H1 (cell line): ENCODE results near the gene SLC43A3. TPM values are rescaled to one million over a fixed set of nuclear protein-coding genes. Genes with fewer than 3 reads are reported as not detected.

ENCODE experiments used
- CTCF ChIA-PET: fragments of 300-600 bp; sonication (Branson Sonifier 250); formaldehyde crosslinking; loops from one replicate; lab custom pipeline; 2021; ENCODE audit not compliant: partially characterized antibody; lab: Charles Lee
- POLR2A ChIA-PET: fragments of 300-600 bp; sonication (Branson Sonifier 250); formaldehyde crosslinking; loops from one replicate; lab custom pipeline; 2021; ENCODE audit warnings: inconsistent platforms; ENCODE audit not compliant: partially characterized antibody; lab: Charles Lee
- DNase-seq, 2 experiments: peaks; one replicate each; pipeline versions ENCODE4 v3.0.0 to v3.0.0-alpha.2; 2010 to 2022; ENCODE audit warnings: low spot score in 2 of 2, low read depth in 1 of 2, mixed read lengths in 1 of 2
- FAIRE-seq: peaks from 2 replicates; lab custom pipeline; 2011; peaks lifted over from hg19 to GRCh38; lab: Jason Lieb, UNC
- H2AFZ ChIP-seq: 2 replicates; pipeline ENCODE4 v1.8.1; 2012; ENCODE audit warnings: low read length, inconsistent platforms
- H2AK5ac ChIP-seq: 2 replicates; pipeline ENCODE4 v1.6.1; 2013; ENCODE audit warnings: low read depth, low read length
- H2BK120ac ChIP-seq: replicated peaks from 2 replicates; pipeline ENCODE3; 2013; ENCODE audit warnings: low read depth, low read length, inconsistent platforms
- H2BK12ac ChIP-seq: 2 replicates; pipeline ENCODE4 v1.6.1; 2013; ENCODE audit warnings: low read depth, low read length
- H2BK15ac ChIP-seq: 2 replicates; pipeline ENCODE4 v1.6.1; 2013; ENCODE audit warnings: low read length
- H2BK20ac ChIP-seq: 2 replicates; pipeline ENCODE4 v1.6.1; 2013; ENCODE audit warnings: low read length
- H2BK5ac ChIP-seq: 2 replicates; pipeline ENCODE4 v1.6.1; 2013; ENCODE audit warnings: low read depth, low read length
- H3K14ac ChIP-seq: 2 replicates; pipeline ENCODE4 v1.6.1; 2013; ENCODE audit warnings: inconsistent platforms; ENCODE audit not compliant: insufficient read length
- H3K18ac ChIP-seq: 2 replicates; pipeline ENCODE4 v1.6.1; 2013; ENCODE audit warnings: low read length; ENCODE audit errors: extremely low read depth
- H3K23ac ChIP-seq: 2 replicates; pipeline ENCODE4 v1.6.1; 2013; ENCODE audit warnings: inconsistent platforms; ENCODE audit not compliant: insufficient read length
- H3K23me2 ChIP-seq: 2 replicates; pipeline ENCODE4 v1.6.1; 2013; ENCODE audit warnings: low read depth, low read length
- H3K27ac ChIP-seq: 2 replicates; pipeline ENCODE4 v1.6.1; 2011; ENCODE audit warnings: low read depth, low read length, inconsistent platforms
- H3K27me3 ChIP-seq, 4 experiments: replicated peaks in 1 of 4; 1 replicate in 1 of 4; 2 replicates in 3 of 4; pipeline versions ENCODE4 v1.6.1 to v1.8.1; 2011 to 2013; ENCODE audit warnings: low read length in 3 of 4, mild to moderate bottlenecking in 3 of 4, inconsistent platforms in 2 of 4, mixed read lengths in 2 of 4, moderate library complexity in 1 of 4; ENCODE audit not compliant: control insufficient read depth in 3 of 4, insufficient read depth in 3 of 4; ENCODE audit errors: extremely low read depth in 1 of 4
- H3K36me3 ChIP-seq, 4 experiments: 2 replicates each; pipeline versions ENCODE4 v1.6.1 to v1.8.1; 2011 to 2013; ENCODE audit warnings: mild to moderate bottlenecking in 4 of 4, low read length in 3 of 4, moderate library complexity in 2 of 4, control low read depth in 1 of 4, inconsistent platforms in 1 of 4; ENCODE audit not compliant: insufficient read depth in 4 of 4, control insufficient read depth in 2 of 4
- H3K4ac ChIP-seq: replicated peaks from 2 replicates; pipeline ENCODE3; 2013; ENCODE audit warnings: low read length, low read depth, mixed read lengths, inconsistent platforms; ENCODE audit not compliant: insufficient read length
- H3K4me1 ChIP-seq, 4 experiments: replicated peaks in 1 of 4; 1 replicate in 1 of 4; 2 replicates in 3 of 4; pipeline versions ENCODE4 v1.6.1 to v1.8.1; 2011 to 2013; ENCODE audit warnings: low read length in 3 of 4, inconsistent platforms in 2 of 4, mixed read lengths in 1 of 4; ENCODE audit not compliant: insufficient read depth in 4 of 4, control insufficient read depth in 3 of 4
- H3K4me2 ChIP-seq, 2 experiments: 2 replicates each; pipeline versions ENCODE4 v1.6.1 to v1.8.1; 2011 to 2013; ENCODE audit warnings: low read depth in 2 of 2, low read length in 2 of 2, control low read depth in 1 of 2, inconsistent platforms in 1 of 2, mild to moderate bottlenecking in 1 of 2; ENCODE audit not compliant: insufficient read depth in 1 of 2
- H3K4me3 ChIP-seq, 4 experiments: fragments of 200-600, 300-600 bp in 1 of 4; sonication (generic), shearing (Covaris generic), sonication (Bioruptor Twin) in 1 of 4; 2 replicates each; pipeline versions ENCODE4 v1.5.1 to v1.8.1; 2011 to 2016; ENCODE audit warnings: low read length in 4 of 4, low read depth in 3 of 4, control low read depth in 2 of 4, inconsistent platforms in 2 of 4, mild to moderate bottlenecking in 2 of 4, mixed read lengths in 1 of 4, moderate library complexity in 1 of 4; ENCODE audit not compliant: insufficient read depth in 2 of 4; ENCODE audit errors: extremely low read depth in 1 of 4
- H3K56ac ChIP-seq: replicated peaks from 2 replicates; pipeline ENCODE3; 2013; ENCODE audit warnings: low read depth, mild to moderate bottlenecking, mixed read lengths, low read length, inconsistent platforms; ENCODE audit not compliant: insufficient read length
- H3K79me1 ChIP-seq: 2 replicates; pipeline ENCODE4 v1.6.1; 2013; ENCODE audit warnings: low read depth, low read length, control low read depth
- H3K79me2 ChIP-seq, 2 experiments: 2 replicates each; pipeline versions ENCODE4 v1.6.1 to v1.8.1; 2012 to 2013; ENCODE audit warnings: low read length in 2 of 2, mild to moderate bottlenecking in 2 of 2, inconsistent platforms in 1 of 2; ENCODE audit not compliant: insufficient read depth in 2 of 2, control insufficient read depth in 1 of 2
- H3K9ac ChIP-seq, 4 experiments: replicated peaks in 1 of 4; 1 replicate in 1 of 4; 2 replicates in 3 of 4; pipeline versions ENCODE4 v1.6.1 to v1.8.1; 2011 to 2013; ENCODE audit warnings: low read depth in 3 of 4, low read length in 3 of 4, control low read depth in 2 of 4, mild to moderate bottlenecking in 2 of 4, moderate library complexity in 2 of 4, inconsistent platforms in 1 of 4; ENCODE audit errors: extremely low read depth in 1 of 4
- H3K9me3 ChIP-seq, 2 experiments: 2 replicates each; pipeline versions ENCODE4 v1.6.1 to v1.8.1; 2012 to 2013; ENCODE audit warnings: mild to moderate bottlenecking in 2 of 2, moderate library complexity in 2 of 2, control low read depth in 1 of 2, inconsistent platforms in 1 of 2, low read depth in 1 of 2, low read length in 1 of 2, mixed read lengths in 1 of 2; ENCODE audit not compliant: insufficient read depth in 2 of 2
- H4K20me1 ChIP-seq, 2 experiments: replicated peaks in 1 of 2; 2 replicates each; pipeline versions ENCODE3 to v1.8.1; 2011 to 2013; ENCODE audit warnings: inconsistent platforms in 2 of 2, low read length in 2 of 2, mild to moderate bottlenecking in 1 of 2; ENCODE audit not compliant: insufficient read depth in 2 of 2, control insufficient read depth in 1 of 2
- H4K5ac ChIP-seq: 2 replicates; pipeline ENCODE4 v1.6.1; 2013; ENCODE audit warnings: low read length, low read depth, mixed read lengths, inconsistent platforms; ENCODE audit not compliant: insufficient read length
- H4K8ac ChIP-seq: 2 replicates; pipeline ENCODE4 v1.8.0; 2013; ENCODE audit warnings: mild to moderate bottlenecking, moderate library complexity, low read length, inconsistent platforms; ENCODE audit not compliant: insufficient read depth; ENCODE audit errors: extremely low read depth
- H4K91ac ChIP-seq: replicated peaks from 2 replicates; pipeline ENCODE3; 2013; ENCODE audit warnings: low read length, mixed read lengths, inconsistent platforms; ENCODE audit not compliant: insufficient read length
- EP300 ChIP-seq, 2 experiments: IDR thresholded peaks; 1 replicate in 1 of 2; 2 replicates in 1 of 2; pipeline ENCODE4 v1.6.1; 2011 to 2012; ENCODE audit warnings: low read depth in 2 of 2, low read length in 2 of 2, mild to moderate bottlenecking in 2 of 2, borderline replicate concordance in 1 of 2, inconsistent platforms in 1 of 2, moderate library complexity in 1 of 2
- FOSL1 ChIP-seq: IDR thresholded peaks from 2 replicates; pipeline ENCODE4 v1.6.1; 2011; ENCODE audit warnings: mild to moderate bottlenecking, low read depth, low read length, moderate library complexity; ENCODE audit not compliant: insufficient read depth
- GABPA ChIP-seq: IDR thresholded peaks from 2 replicates; pipeline ENCODE4 v1.6.1; 2011; ENCODE audit warnings: mild to moderate bottlenecking, low read length, moderate library complexity, borderline replicate concordance; ENCODE audit not compliant: insufficient read depth
- HDAC6 ChIP-seq: IDR thresholded peaks from one replicate; pipeline ENCODE4 v1.7.1; 2012; ENCODE audit warnings: low read depth, mild to moderate bottlenecking, inconsistent platforms, low read length, moderate library complexity
- NANOG ChIP-seq: IDR thresholded peaks from 2 replicates; pipeline ENCODE4 v1.6.1; 2011; ENCODE audit warnings: low read length, low read depth, mild to moderate bottlenecking, inconsistent platforms; ENCODE audit not compliant: insufficient read depth, poor library complexity, severe bottlenecking
- RBBP5 ChIP-seq: IDR thresholded peaks from 2 replicates; pipeline ENCODE4 v1.7.1; 2012; ENCODE audit warnings: low read depth, mild to moderate bottlenecking, inconsistent platforms, low read length, moderate library complexity, borderline replicate concordance
- SIX5 ChIP-seq: IDR thresholded peaks from 2 replicates; pipeline ENCODE4 v1.6.1; 2011; ENCODE audit warnings: mild to moderate bottlenecking, low read depth, low read length
- SP1 ChIP-seq: IDR thresholded peaks from 2 replicates; pipeline ENCODE4 v1.6.1; 2011; ENCODE audit warnings: low read depth, low read length
- TEAD4 ChIP-seq: IDR thresholded peaks from 2 replicates; pipeline ENCODE4 v1.6.1; 2012; ENCODE audit warnings: low read depth, low read length, inconsistent platforms, mixed read lengths
- ZNF274 ChIP-seq: IDR thresholded peaks from 2 replicates; pipeline ENCODE4 v1.7.0; 2012; ENCODE audit warnings: low read length, borderline replicate concordance; ENCODE audit errors: extremely low read depth
- WGBS, 2 experiments: shearing (Covaris generic) in 1 of 2; methylation state at CpG; one replicate each; pipeline versions ENCODE4 v1.1.6 to v1.1.7; 2013 to 2015; ENCODE audit warnings: low lambda C conversion rate in 2 of 2, mixed read lengths in 2 of 2, inconsistent platforms in 1 of 2, low coverage in 1 of 2, missing lambda C conversion rate in 1 of 2; ENCODE audit not compliant: insufficient replicate concordance in 2 of 2, insufficient coverage in 1 of 2, insufficient read length in 1 of 2; ENCODE audit errors: extremely low coverage in 1 of 2, missing lambda C conversion rate in 1 of 2; 5-methylcytosine and 5-hydroxymethylcytosine counted together
- polyA plus RNA-seq, 7 experiments: library from polyadenylated mRNA; depleted of rRNA in 3 of 7; stranded (reverse) in 5 of 7; unstranded in 2 of 7; fragments of >200 nt in 5 of 7; fragments of 200-250 nt in 2 of 7; gene quantifications; 1 replicate in 5 of 7; 2 replicates in 1 of 7; 4 replicates in 1 of 7; pipeline versions ENCODE4 v1.2.1 to v1.2.3, GENCODE V29; 2011 to 2013; ENCODE audit warnings: missing spikeins in 2 of 7, mixed read lengths in 2 of 7
- total RNA-seq: library from RNA; stranded (reverse); fragmentation: NEBNext Ultra II Directional; extraction: Animal tissue kit (Norgen Biotek cat#: 25700); gene quantifications from 2 replicates; pipeline ENCODE4 v1.2.1, GENCODE V29; 2021
- TF ChIP-seq, protein P1 (sequence below): IDR thresholded peaks from 2 replicates; pipeline ENCODE4 v1.6.1; 2011; ENCODE audit warnings: low read depth, mild to moderate bottlenecking, low read length; ENCODE audit not compliant: insufficient read depth
- TF ChIP-seq, protein P2 (sequence below): IDR thresholded peaks from 2 replicates; pipeline ENCODE4 v1.6.1; 2011; ENCODE audit warnings: low read length, improper control_type of control experiment

The SLC43A3 gene
- total and polyA plus RNA-seq, 2 of the 8 experiments (the other 6 are each of a cell fraction or from before 2014, with no cell fraction given), result 31.8 to 67.8 TPM

DNA sequence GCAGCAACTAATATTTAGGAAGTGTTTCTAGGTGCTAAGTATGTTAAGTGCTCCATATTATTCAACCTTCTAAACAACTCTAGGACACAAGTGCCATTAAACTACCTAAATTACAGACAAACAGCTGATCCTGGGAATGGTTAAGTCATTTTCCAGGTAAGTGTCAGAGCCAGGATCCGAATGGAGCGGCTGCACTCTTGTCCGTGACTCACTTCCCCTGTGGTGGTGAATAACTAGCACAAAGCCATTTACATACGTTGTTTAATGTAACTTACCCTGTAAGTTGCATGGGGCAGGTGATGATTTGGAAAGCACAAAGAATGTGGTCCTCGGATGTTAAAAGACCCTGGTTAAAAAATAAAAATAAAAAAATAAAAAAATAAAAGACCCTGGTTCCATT is 27.7 kb downstream of the SLC43A3 start:
- POLR2A ChIA-PET, result interaction anchor here (1.2 kb wide), 1 partner anchor 60 kb away, joined by 3 read pairs; no protein-coding TSS in a partner anchor
- no peak overlapping the region for H2BK15ac ChIP-seq
- DNase-seq, result no peak
- no peaks in the 10 kb centered on the region; a peak in 2 of 7 replicates for H3K27me3 ChIP-seq
- no peak overlapping the region for H3K4me2 ChIP-seq
- no peaks in the 10 kb centered on the region for H3K79me2 ChIP-seq
- H4K8ac ChIP-seq, result no peak overlapping the region
- H2BK12ac ChIP-seq, result no peak overlapping the region
- no peaks in the 10 kb centered on the region for H3K4me1 ChIP-seq
- H4K5ac ChIP-seq, result no peak overlapping the region
- no peak overlapping the region for H2BK5ac ChIP-seq
- CTCF ChIA-PET, result interaction anchor here (0.9 to 1.1 kb wide), 5 partner anchors 46 to 158 kb away, joined by 3 to 4 read pairs (median 3); no protein-coding TSS in a partner anchor
- H3K14ac ChIP-seq, result no peak overlapping the region
- H3K4ac ChIP-seq, result no peak overlapping the region
- H4K91ac ChIP-seq, result no peak overlapping the region
- no peak overlapping the region for H3K9ac ChIP-seq
- no peak overlapping the region for H3K4me3 ChIP-seq
- no peak overlapping the region for H3K27ac ChIP-seq
- no peak overlapping the region for H2BK120ac ChIP-seq
- no peak for FAIRE-seq
- no peaks in the 10 kb centered on the region for H4K20me1 ChIP-seq
- no peaks in the 10 kb centered on the region for H3K23me2 ChIP-seq
- H3K36me3 ChIP-seq, result no peaks in the 10 kb centered on the region
- H3K79me1 ChIP-seq, result no peaks in the 10 kb centered on the region
- no peaks in the 10 kb centered on the region for H3K9me3 ChIP-seq
- H2AFZ ChIP-seq, result no peak overlapping the region
- H3K56ac ChIP-seq, result no peak overlapping the region
- H3K18ac ChIP-seq, result no peak overlapping the region
- no peak overlapping the region for H3K23ac ChIP-seq
- H2BK20ac ChIP-seq, result no peak overlapping the region
- no peak overlapping the region for H2AK5ac ChIP-seq
- WGBS, 2 experiments, result 83% methylated on average over 5 of the region's 5 CpGs; no CpG with 5 or more reads in 1 of the 2 experiments
- TF ChIP-seq HDAC6 (no peak), EP300 (IDR thresholded peaks at IDR 0.05; ENCODE audit: borderline replicate concordance in 1 of 2, low read depth in 2 of 2, low read length in 2 of 2) (no peak), SIX5 (no peak), FOSL1 (no peak), TEAD4 (no peak), RBBP5 (no peak), SP1 (no peak), ZNF274 (no peak), GABPA (no peak), NANOG (no peak)
- TF ChIP-seq, protein P1, sequence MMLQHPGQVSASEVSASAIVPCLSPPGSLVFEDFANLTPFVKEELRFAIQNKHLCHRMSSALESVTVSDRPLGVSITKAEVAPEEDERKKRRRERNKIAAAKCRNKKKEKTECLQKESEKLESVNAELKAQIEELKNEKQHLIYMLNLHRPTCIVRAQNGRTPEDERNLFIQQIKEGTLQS, result no peak
- TF ChIP-seq, protein P2, sequence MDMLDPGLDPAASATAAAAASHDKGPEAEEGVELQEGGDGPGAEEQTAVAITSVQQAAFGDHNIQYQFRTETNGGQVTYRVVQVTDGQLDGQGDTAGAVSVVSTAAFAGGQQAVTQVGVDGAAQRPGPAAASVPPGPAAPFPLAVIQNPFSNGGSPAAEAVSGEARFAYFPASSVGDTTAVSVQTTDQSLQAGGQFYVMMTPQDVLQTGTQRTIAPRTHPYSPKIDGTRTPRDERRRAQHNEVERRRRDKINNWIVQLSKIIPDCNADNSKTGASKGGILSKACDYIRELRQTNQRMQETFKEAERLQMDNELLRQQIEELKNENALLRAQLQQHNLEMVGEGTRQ, result no peak
